Nephron (organoid): ENCODE measurements around the gene MYO1D.
"Not testable (repeated sequence)": the region's sequence is repeated elsewhere in the genome, so short reads cannot be mapped to it uniquely, and the experiment has no call there.

Source experiments
- H3K27ac Mint-ChIP-seq, 3 experiments: 2 replicates each; pipeline ENCODE4 v1.8.0; 2020; ENCODE audit warnings: mixed read lengths in 3 of 3, mild to moderate bottlenecking in 2 of 3, moderate library complexity in 1 of 3
- H3K27me3 Mint-ChIP-seq: 2 replicates; pipeline ENCODE4 v1.8.0; 2021; ENCODE audit warnings: low read depth, mild to moderate bottlenecking, moderate library complexity, mixed read lengths
- H3K36me3 Mint-ChIP-seq: 2 replicates; pipeline ENCODE4 v1.8.0; 2020; ENCODE audit warnings: low read depth, mixed read lengths
- H3K4me1 Mint-ChIP-seq: 2 replicates; pipeline ENCODE4 v1.8.0; 2020; ENCODE audit warnings: mixed read lengths
- H3K4me3 Mint-ChIP-seq, 3 experiments: 2 replicates each; pipeline ENCODE4 v1.8.0; 2020; ENCODE audit warnings: mild to moderate bottlenecking in 3 of 3, mixed read lengths in 3 of 3, moderate library complexity in 2 of 3
- H3K9me3 Mint-ChIP-seq: 2 replicates; pipeline ENCODE4 v1.8.0; 2020; ENCODE audit warnings: mixed read lengths
- CTCF ChIP-seq, 3 experiments: fragments of 200-600 bp; sonication (generic); IDR thresholded peaks; one replicate each; pipeline ENCODE4 v1.5.0; 2021; ENCODE audit warnings: antibody characterized with exemption in 3 of 3; ENCODE audit not compliant: unreplicated experiment in 3 of 3

Gene MYO1D

GRCh38 chr17:32658470-32659418, 218.2 kb downstream of the MYO1D start:
- Mint-ChIP-seq H3K27me3 (no peaks in the 10 kb centered on the region), H3K27ac (no peak overlapping the region), H3K9me3 (no peaks in the 10 kb centered on the region), H3K4me1 (peaks cover 42% of the 10 kb centered on the region), H3K36me3 (peaks cover 10% of the 10 kb centered on the region), H3K4me3 (no peak overlapping the region)
- TF ChIP-seq CTCF (IDR thresholded peaks at IDR 0.05; ENCODE audit: unreplicated experiment in 3 of 3), result no peak

- peak overlapping the region in 2 of 3 experiments; percentile 18 to 54 for H3K27ac Mint-ChIP-seq
- H3K4me3 Mint-ChIP-seq, result peak overlapping the region in 1 of 3 experiments; percentile 6
- peaks cover 23% of the 10 kb centered on the region for H3K36me3 Mint-ChIP-seq
- no peak for TF ChIP-seq CTCF (IDR thresholded peaks at IDR 0.05; ENCODE audit: unreplicated experiment in 3 of 3)
- H3K4me1 Mint-ChIP-seq, result peaks cover 42% of the 10 kb centered on the region
- no peaks in the 10 kb centered on the region for H3K27me3 Mint-ChIP-seq
- H3K9me3 Mint-ChIP-seq, result peaks cover 4% of the 10 kb centered on the region
Measured at GRCh38 chr17:32656886-32657285, 220.0 kb downstream of the MYO1D start.

- Mint-ChIP-seq H3K4me3 (no peak overlapping the region), H3K27me3 (no peaks in the 10 kb centered on the region), H3K4me1 (peaks cover 32% of the 10 kb centered on the region), H3K27ac (no peak overlapping the region), H3K36me3 (peaks cover 47% of the 10 kb centered on the region), H3K9me3 (peaks cover 23% of the 10 kb centered on the region)
- TF ChIP-seq CTCF (IDR thresholded peaks at IDR 0.05; ENCODE audit: unreplicated experiment in 3 of 3), result no peak
Measured at GRCh38 chr17:32654324-32654723, 222.6 kb downstream of the MYO1D start.

- TF ChIP-seq CTCF (IDR thresholded peaks at IDR 0.05; ENCODE audit: unreplicated experiment in 3 of 3), result no peak
- no peak overlapping the region for H3K4me3 Mint-ChIP-seq
- H3K9me3 Mint-ChIP-seq, result peaks cover 30% of the 10 kb centered on the region
- H3K4me1 Mint-ChIP-seq, result peaks cover under 1% of the 10 kb centered on the region
- H3K27ac Mint-ChIP-seq, result no peak overlapping the region
- no peaks in the 10 kb centered on the region for H3K27me3 Mint-ChIP-seq
- H3K36me3 Mint-ChIP-seq, result peaks cover 58% of the 10 kb centered on the region
Measured at GRCh38 chr17:32651084-32651483, 225.8 kb downstream of the MYO1D start.

GRCh38 chr17:32648450-32648849, 228.5 kb downstream of the MYO1D start:
- Mint-ChIP-seq H3K4me3 (no peak overlapping the region), H3K9me3 (peaks cover 35% of the 10 kb centered on the region), H3K27ac (no peak overlapping the region), H3K27me3 (no peaks in the 10 kb centered on the region), H3K4me1 (no peaks in the 10 kb centered on the region), H3K36me3 (peaks cover 55% of the 10 kb centered on the region)
- no peak for TF ChIP-seq CTCF (IDR thresholded peaks at IDR 0.05; ENCODE audit: unreplicated experiment in 3 of 3)

- Mint-ChIP-seq H3K27me3 (no peaks in the 10 kb centered on the region), H3K4me3 (no peak overlapping the region), H3K36me3 (peaks cover 45% of the 10 kb centered on the region)
Measured at GRCh38 chr17:32646941-32647340, 230.0 kb downstream of the MYO1D start.

GRCh38 chr17:32641514-32641913, 235.4 kb downstream of the MYO1D start:
- H3K27ac Mint-ChIP-seq, H3K4me1 Mint-ChIP-seq, H3K4me3 Mint-ChIP-seq, H3K27me3 Mint-ChIP-seq: not testable (repeated sequence)
- peaks cover 13% of the 10 kb centered on the region for H3K36me3 Mint-ChIP-seq
- peaks cover 17% of the 10 kb centered on the region for H3K9me3 Mint-ChIP-seq

More at GRCh38 chr17:32646941-32647340, 230.0 kb downstream of the MYO1D start:
- no peak overlapping the region for H3K27ac Mint-ChIP-seq
- H3K4me1 Mint-ChIP-seq, result no peaks in the 10 kb centered on the region
- no peak for TF ChIP-seq CTCF (IDR thresholded peaks at IDR 0.05; ENCODE audit: unreplicated experiment in 3 of 3)
- H3K9me3 Mint-ChIP-seq, result peaks cover 38% of the 10 kb centered on the region
